GM15510 (cell line): ENCODE results near the gene OASL.

Experiments
- POLR2A ChIP-seq: IDR thresholded peaks from 3 replicates; pipeline ENCODE4 v1.6.1; 2011; ENCODE audit warnings: borderline replicate concordance; ENCODE audit not compliant: insufficient read length; ENCODE audit errors: extremely low read depth

The OASL gene

DNA sequence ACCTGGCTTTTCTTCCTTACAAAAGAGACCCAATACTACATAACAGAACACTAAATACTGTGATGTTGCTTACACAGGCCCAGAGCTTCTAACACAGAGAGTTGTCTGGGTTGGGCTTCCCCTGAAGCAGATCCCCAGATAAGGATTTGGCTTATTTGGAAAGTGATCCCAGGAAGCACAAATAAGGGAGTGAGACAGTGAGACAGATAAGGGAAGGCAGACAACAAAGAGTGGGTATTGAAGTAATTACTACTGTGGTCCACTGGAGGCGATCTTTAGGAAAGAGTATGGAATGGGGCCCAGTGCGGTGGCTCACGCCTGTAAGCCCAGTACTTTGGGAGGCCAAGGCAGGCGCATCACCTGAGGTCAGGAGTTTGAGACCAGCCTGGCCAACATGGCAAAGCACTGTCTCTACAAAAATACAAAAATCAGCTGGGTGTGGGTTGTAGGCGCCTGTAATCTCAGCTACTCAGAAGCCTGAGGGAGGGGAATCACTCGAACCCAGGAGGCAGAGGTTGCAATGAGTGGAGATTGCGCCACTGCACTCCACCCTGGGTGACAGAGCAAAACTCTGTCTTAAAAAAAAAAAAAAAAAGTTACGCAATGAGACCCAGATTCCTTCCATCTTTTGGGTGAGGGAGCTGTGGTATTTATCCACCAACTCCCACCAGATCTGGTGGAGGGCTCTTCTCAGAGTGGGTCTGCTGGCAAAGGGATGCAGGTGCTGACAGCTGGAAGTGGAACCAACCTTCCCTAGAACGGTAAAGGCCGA is 12.6 kb downstream of the OASL start:
- no peak for TF ChIP-seq POLR2A

- no peak for TF ChIP-seq POLR2A
Observed at GRCh38 chr12:121025442-121026226, 13.4 kb downstream of the OASL start.

DNA sequence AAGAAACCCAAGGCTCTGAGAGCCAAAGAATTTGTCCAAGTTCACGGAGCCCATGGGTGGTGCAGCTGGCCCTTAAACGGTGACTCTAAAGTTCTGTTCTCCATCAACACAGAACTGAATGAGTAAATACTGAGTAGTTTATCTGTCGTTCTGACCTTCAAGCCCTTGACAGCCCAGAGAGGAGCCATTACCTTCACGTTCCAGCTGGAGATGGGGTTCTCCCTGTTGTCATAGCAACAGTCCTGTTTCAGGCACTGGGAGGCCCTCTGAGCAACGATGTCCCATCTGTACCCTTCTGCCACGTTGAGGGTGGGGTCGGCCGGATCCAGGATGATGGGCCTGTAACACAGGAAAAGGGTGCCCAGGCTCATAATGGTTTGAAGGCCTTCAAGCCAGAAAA is 15.2 kb downstream of the OASL start:
- TF ChIP-seq POLR2A = no peak

GRCh38 chr12:121022713-121023112 is 16.3 kb downstream of the OASL start:
- TF ChIP-seq POLR2A = no peak

DNA sequence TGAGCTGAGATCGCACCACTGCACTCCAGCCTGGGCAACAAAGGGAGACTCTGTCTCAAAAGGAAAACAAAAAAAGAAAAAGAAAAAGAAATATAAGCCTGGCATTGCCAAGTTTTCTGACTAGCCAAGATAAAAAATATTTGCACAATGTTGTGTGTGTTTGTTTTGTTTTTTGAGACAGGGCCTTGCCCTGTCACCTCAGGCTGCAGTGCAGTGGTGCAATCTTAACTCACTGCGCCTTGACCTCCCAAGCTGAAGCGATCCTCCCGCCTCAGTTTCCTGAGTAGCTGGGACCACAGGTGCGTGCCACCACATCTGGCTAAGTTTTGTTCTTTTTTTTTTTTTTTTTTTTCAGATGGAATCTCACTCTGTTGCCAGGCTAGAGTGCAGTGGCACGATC is 17.3 kb downstream of the OASL start:
- no peak for TF ChIP-seq POLR2A

- TF ChIP-seq POLR2A = no peak
Observed at GRCh38 chr12:121018860-121019617, 20.0 kb downstream of the OASL start.

GRCh38 chr12:121017966-121018491 is 21.0 kb downstream of the OASL start:
- no peak for TF ChIP-seq POLR2A

- peak; percentile 57 for TF ChIP-seq POLR2A
Observed at GRCh38 chr12:121015825-121016766, 22.9 kb downstream of the OASL start, which contains the start of gene C12orf43. C12orf43 (minus strand) TSS chr12:121016487; CDS start chr12:121016474, 13 bp downstream.

DNA sequence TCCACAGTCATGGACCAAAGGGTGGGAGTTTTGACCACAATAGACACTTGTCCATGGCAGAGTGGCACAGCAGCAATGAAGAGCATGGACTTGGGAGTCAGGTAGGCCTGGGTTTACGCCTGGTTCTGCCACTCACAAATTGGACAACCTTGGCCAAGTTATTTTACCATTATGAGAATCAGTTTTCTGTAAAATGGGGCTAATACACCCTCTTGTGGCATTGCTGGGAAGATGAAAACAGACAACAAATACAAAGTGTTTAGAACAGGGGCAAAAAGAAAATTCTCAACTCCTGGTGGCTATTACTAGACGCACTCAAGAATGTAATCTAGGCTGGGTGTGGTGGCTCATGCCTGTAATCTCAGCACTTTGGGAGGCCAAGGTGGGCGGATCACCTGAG is 25.3 kb downstream of the OASL start:
- TF ChIP-seq POLR2A = no peak

DNA sequence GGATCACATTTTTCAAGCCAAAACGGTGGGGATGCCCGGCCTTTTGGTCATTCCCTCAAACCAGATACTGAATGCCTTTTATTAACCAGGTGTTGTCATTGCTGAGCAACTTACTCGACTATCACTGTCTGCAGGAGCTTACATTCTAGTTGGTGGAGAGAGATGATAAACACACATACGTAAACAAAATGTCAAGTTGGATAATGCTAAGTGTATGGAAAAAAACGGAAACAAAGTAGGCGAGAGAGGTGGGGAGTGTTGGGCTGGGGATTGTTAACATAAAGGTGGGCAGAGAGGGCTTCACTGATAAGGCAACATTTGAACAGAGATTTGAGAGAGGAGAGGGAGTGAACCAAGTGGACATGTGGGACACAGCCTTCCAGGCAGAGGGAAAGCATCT is 27.2 kb downstream of the OASL start:
- no peak for TF ChIP-seq POLR2A

- no peak for TF ChIP-seq POLR2A
Observed at GRCh38 chr12:121010860-121011259, 28.2 kb downstream of the OASL start.

GRCh38 chr12:121009741-121010140 is 29.3 kb downstream of the OASL start:
- TF ChIP-seq POLR2A = no peak

DNA sequence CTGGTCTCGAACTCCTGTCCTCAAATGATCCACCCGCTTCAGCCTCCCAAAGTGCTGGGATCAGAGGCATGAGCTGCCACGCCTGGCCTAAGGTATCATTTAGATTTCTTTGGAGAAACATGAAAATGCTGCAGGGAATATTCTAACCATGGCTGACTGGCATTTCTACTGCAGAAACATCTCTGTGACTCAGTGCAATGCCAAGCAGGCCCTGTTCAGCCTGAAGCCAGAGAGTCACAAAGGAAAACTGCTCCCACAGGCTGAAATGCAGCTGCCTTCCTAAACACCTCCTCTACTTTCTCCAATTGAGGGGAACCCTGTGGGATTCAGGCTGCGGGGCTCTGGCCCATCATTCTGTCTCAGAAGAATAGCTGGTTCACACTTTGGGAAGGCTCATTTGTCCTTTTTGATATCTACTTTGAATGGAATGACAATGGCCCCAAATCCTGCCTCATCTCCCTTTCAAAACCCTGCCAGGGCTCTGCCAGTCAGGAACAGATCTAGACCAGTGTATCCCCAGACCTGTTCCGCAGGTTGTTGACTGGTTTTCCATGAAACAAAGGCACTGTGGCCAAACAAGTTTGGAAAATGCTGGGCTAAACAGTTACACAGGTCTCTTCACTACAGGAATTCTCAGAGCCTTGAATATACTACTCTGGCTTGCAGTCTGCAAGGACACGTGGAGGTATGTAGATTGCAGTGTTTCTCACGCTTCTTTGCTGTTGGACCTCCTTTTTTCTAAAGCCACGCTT is 30.5 kb downstream of the OASL start:
- no peak for TF ChIP-seq POLR2A
